PFSK-1 (cell line): Measurements from ENCODE around the gene RAB27B.

Experiments
- FOXP2 ChIP-seq: optimal IDR thresholded peaks from 2 replicates; pipeline ENCODE3; 2011; ENCODE audit warnings: borderline replicate concordance, control low read depth, inconsistent platforms; ENCODE audit not compliant: insufficient read depth; ENCODE audit errors: extremely low read length, extremely low read depth
- POLR2AphosphoS5 ChIP-seq: IDR thresholded peaks from 2 replicates; pipeline ENCODE4 v1.6.1; 2012; ENCODE audit warnings: low read depth, mild to moderate bottlenecking, control low read depth, low read length, moderate library complexity
- REST ChIP-seq, 2 experiments: IDR thresholded peaks; 2 replicates each; pipeline versions ENCODE4 v1.6.1 to v1.8.0; 2011 to 2012; ENCODE audit warnings: low read depth in 2 of 2, low read length in 2 of 2, control low read depth in 1 of 2, inconsistent platforms in 1 of 2, mild to moderate bottlenecking in 1 of 2, moderate library complexity in 1 of 2; ENCODE audit not compliant: insufficient read depth in 1 of 2
- SIN3A ChIP-seq: IDR thresholded peaks from 2 replicates; pipeline ENCODE4 v1.6.1; 2012; ENCODE audit warnings: mild to moderate bottlenecking, low read length, moderate library complexity, borderline replicate concordance; ENCODE audit not compliant: insufficient read depth
- TAF1 ChIP-seq: IDR thresholded peaks from 2 replicates; pipeline ENCODE4 v1.6.1; 2012; ENCODE audit warnings: low read length, control low read depth, borderline replicate concordance; ENCODE audit not compliant: insufficient read depth

The RAB27B gene

GRCh38 chr18:54849683-54850082, 21.4 kb downstream of the RAB27B start:
- no peak for TF ChIP-seq TAF1
- TF ChIP-seq FOXP2: no peak
- no peak for TF ChIP-seq POLR2AphosphoS5
- no peak for TF ChIP-seq REST (IDR thresholded peaks at IDR 0.05; ENCODE audit: insufficient read depth in 1 of 2, low read depth in 2 of 2, low read length in 2 of 2)
- no peak for TF ChIP-seq SIN3A

- TF ChIP-seq TAF1 (no peak), REST (IDR thresholded peaks at IDR 0.05; ENCODE audit: insufficient read depth in 1 of 2, low read depth in 2 of 2, low read length in 2 of 2) (no peak), FOXP2 (no peak), POLR2AphosphoS5 (no peak), SIN3A (no peak)
Measured at GRCh38 chr18:54850598-54850997, 22.3 kb downstream of the RAB27B start.

GRCh38 chr18:54852780-54853675, 24.8 kb downstream of the RAB27B start:
- no peak for TF ChIP-seq REST (IDR thresholded peaks at IDR 0.05; ENCODE audit: insufficient read depth in 1 of 2, low read depth in 2 of 2, low read length in 2 of 2)
- no peak for TF ChIP-seq TAF1
- TF ChIP-seq SIN3A: no peak
- no peak for TF ChIP-seq FOXP2
- no peak for TF ChIP-seq POLR2AphosphoS5

GRCh38 chr18:54856105-54856646, 27.9 kb downstream of the RAB27B start:
- TF ChIP-seq POLR2AphosphoS5 (no peak), TAF1 (no peak), FOXP2 (no peak), SIN3A (no peak), REST (IDR thresholded peaks at IDR 0.05; ENCODE audit: insufficient read depth in 1 of 2, low read depth in 2 of 2, low read length in 2 of 2) (no peak)
